ENCODE measurements around the gene EVC2.
"Not testable (repeated sequence)": the region's sequence is repeated elsewhere in the genome, so short reads cannot be mapped to it uniquely, and the experiment has no call there.

EVC2 gene

GRCh38 chr4:5631352-5632065 lies 76.8 kb downstream of the EVC2 start:
- DNase-seq (ENCODE audit: low read depth in 2 of 3, low spot score in 1 of 3), result no peak

- DNase-seq (ENCODE audit: low read depth in 2 of 3, low spot score in 1 of 3), result no peak
Measured at GRCh38 chr4:5630762-5631161, 77.6 kb downstream of the EVC2 start.

- no peak for DNase-seq (ENCODE audit: low read depth in 2 of 3, low spot score in 1 of 3)
Measured at GRCh38 chr4:5629542-5629941, 78.8 kb downstream of the EVC2 start.

GRCh38 chr4:5626913-5627312 lies 81.4 kb downstream of the EVC2 start:
- DNase-seq (ENCODE audit: low read depth in 2 of 3, low spot score in 1 of 3), result no peak

- no peak for DNase-seq (ENCODE audit: low read depth in 2 of 3, low spot score in 1 of 3)
Measured at GRCh38 chr4:5622596-5622995, 85.8 kb downstream of the EVC2 start.

GRCh38 chr4:5619913-5620625 lies 88.3 kb downstream of the EVC2 start:
- DNase-seq (ENCODE audit: low read depth in 2 of 3, low spot score in 1 of 3), result no peak

GRCh38 chr4:5618051-5618960 lies 90.1 kb downstream of the EVC2 start:
- no peak for DNase-seq (ENCODE audit: low read depth in 2 of 3, low spot score in 1 of 3)

DNA sequence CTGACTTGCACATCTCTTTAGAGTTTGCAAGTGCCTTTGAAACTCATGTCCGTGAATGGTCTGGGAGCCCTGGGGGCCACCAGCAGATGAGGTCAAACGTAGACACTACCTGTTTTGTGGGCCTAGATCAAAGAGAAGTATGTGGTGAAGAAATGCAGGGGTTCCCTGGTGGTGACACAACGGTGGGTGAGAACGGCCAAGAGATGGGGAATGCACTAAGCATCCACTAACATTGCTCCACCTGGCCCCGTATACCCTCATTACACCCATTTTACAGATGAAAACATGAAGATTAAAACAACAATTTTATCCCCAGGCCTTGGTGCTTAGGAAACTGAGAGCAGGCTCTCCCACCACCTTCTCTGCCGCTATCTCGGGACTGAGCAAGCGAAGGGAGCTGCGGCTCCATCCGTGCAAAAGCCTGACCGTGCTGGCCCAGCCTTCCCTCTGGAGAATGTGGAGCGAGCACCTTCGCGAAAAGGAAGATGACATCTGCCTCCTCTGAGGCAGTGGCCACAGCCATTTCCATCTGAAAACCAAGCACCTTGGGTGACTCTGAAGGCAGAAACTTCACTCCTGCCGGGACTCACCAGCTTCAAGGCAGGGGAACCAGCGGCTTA lies 91.9 kb downstream of the EVC2 start:
- no peak for DNase-seq (ENCODE audit: low read depth in 2 of 3, low spot score in 1 of 3)

DNA sequence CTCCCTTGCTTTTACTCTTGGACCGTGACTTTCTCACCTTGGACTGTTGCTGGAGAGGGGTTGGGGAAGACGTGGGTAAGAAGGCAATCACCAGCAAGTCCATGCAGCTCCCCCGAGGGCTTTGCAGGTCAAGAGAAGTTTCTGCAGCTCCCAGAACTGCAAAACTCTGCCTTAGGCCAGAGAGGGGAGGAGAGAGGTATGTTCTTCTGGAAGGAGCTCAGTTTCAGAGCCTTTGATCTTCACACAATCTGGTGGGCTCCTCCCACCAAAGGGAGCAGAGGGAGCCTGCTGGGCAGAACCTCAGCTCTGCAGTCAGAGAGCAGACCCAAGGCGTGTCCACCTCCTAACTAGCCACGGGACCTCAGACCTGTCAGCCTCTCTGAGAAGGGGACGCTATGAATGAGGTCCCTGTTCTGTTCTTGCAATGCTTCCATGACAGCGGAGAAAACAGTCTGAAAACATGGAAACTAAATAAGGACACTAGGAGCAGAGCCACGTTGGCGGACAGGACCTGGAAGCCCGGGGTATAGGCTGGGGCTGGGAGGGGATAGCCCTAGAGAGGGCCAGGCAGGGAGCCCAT lies 92.8 kb downstream of the EVC2 start:
- no peak for DNase-seq (ENCODE audit: low read depth in 2 of 3, low spot score in 1 of 3)

GRCh38 chr4:5611750-5612149 lies 96.6 kb downstream of the EVC2 start:
- DNase-seq (ENCODE audit: low read depth in 2 of 3, low spot score in 1 of 3), result no peak

DNA sequence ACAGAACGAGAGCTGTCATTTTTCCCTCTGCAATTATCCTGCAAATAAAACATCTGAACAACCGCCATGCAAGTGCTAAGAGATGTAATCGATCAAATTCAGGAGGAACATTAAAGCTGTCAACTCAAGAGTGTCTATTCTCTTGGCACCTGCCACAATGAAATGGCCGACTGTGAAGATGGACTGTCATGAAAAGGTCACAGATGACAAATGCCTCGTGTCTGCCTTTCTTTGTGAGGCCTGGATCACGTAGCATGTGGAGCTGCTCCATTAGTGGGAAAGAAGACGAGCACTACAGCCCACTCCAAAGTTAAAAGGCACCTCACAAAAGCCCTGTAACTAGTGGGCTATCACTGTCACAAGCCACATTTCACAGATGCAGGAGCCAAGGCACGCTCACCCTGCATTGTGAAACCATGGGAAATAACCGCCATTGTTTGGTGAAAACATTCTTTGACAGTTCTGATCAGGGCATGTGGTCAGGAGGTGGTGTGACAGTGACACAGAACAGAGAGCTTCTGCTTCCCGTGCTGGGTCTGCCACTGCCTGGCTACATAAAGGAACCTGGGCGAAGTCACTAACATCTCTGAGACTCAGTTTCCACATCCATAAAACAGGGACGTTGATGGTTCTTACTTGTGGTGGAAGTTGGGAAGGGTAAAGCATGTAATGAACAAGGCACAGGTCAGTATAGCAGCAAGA lies 98.9 kb downstream of the EVC2 start:
- no peak for DNase-seq (ENCODE audit: low read depth in 2 of 3, low spot score in 1 of 3)

GRCh38 chr4:5593828-5594227 lies 114.5 kb downstream of the EVC2 start:
- not testable (repeated sequence) for DNase-seq (ENCODE audit: low read depth in 2 of 3, low spot score in 1 of 3)

DNA sequence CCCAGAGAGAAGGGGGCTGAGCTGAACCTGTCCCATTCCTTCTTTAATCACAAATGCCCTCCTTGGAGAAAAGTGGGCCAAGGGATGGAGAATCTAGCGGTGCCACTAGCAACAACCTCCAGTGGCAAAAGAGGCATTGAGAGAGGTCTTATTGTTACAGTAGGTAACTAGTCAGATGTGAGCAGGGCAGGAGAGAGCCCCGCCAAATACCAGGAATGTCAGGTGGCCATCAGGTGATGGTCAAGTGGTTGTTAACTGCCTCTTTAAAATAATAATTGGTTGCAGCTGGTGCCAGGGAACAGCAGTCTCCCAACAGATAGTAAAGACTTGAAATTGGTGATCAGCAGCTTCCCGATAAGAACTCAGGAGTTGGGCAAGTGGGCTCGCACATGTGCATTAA lies 116.1 kb downstream of the EVC2 start:
- DNase-seq (ENCODE audit: low read depth in 2 of 3, low spot score in 1 of 3), result no peak

DNA sequence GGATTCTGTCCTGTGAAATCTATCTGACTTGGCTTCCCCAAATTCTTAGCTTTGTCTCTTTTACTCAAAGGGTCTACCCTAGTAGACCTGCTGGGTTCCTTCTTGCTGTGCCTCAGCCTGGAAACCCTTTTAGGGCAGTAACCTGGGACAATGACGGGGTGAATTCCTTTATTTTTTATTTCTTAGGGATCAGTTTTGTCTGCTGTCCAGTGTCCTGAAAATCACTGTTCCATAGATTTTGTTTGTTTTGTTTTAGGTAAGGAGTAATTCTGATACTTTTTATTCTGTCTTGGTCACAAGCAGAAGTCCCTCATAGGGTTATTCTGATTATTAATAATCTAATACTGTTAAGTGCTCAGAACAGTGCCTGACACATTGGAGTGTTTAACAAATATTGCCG lies 118.9 kb downstream of the EVC2 start:
- no peak for DNase-seq (ENCODE audit: low read depth in 2 of 3, low spot score in 1 of 3)

GRCh38 chr4:5588046-5588445 lies 120.3 kb downstream of the EVC2 start:
- no peak for DNase-seq (ENCODE audit: low read depth in 2 of 3, low spot score in 1 of 3)

DNA sequence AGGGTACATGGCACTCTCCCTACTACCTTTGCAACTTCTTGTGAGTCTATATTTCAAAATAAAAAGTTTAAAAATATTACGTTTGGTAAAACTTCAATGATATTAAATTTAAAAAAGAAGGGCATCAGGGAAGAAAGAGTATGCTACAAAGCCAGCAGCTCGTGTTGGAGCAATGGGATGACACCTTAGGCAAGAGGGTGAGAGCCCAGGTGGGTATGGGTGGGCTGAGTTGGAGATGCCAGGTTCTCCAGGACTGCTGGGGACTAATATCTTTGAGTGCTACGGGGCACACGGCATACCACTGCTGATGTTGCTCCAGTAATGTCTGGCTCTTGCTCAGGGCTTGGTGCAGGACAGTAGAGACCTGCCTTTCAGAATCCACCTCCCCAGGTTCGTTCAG lies 132.4 kb downstream of the EVC2 start:
- no peak for DNase-seq (ENCODE audit: low read depth in 2 of 3, low spot score in 1 of 3)

DNA sequence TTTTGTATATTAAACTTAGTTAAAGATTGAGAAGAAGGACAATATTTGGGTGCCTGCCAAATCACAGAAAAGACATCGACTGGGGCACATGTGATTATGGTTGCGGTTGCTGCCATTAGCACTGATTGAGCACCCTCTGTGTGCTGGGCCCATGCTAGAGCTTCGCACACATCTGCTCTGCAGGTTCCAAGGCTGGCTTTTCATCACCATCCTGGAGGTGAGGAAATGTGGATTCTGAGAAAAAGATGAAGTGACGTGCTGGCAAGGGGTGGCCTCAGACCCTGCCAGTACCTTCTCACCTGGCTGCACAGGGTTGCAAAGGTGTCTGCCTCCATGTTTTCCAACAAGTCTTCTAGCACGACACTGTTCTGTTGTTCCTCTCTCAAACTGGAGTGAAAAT lies 134.0 kb downstream of the EVC2 start:
- no peak for DNase-seq (ENCODE audit: low read depth in 2 of 3, low spot score in 1 of 3)

DNA sequence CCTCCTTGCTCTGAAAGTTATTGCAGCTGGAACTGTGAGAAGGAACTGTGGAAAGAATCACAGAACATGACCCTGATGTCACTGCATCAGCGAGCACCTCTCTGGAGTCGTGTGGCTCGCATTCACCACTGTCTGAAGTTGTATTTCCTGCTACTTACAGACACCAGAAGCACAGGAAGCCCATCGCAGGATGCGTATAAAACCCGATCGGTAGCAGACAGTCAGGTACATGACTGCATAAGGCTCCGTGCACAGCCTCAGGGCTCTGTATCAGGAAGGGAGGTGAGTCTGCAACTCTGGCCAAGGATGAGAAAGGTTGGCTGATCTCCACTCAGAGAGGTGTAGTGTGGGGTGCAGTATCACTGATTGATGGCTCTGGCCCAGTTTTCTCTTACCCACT lies 134.4 kb downstream of the EVC2 start:
- no peak for DNase-seq (ENCODE audit: low read depth in 2 of 3, low spot score in 1 of 3)

- DNase-seq (ENCODE audit: low read depth in 2 of 3, low spot score in 1 of 3), result no peak
Measured at GRCh38 chr4:5572751-5573150, 135.6 kb downstream of the EVC2 start.

DNA sequence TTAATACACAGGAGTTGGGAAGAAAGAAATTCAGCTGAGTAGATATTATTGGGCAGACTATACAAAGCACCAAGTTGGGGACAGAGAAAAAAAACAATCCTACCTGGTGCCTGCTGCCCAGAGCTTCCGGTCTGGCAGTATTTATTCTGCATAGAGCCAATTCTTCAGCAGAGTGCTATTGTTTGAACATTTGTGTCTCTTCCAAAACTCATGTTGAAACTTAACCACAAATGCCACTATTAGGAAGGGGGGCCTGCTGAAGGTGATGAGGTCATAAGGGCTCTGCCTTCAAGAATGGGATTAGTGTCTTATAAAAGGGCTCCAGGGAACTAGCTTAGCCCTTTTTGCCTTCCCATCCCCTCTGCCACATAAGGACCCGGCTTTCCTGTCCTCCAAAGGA lies 136.2 kb downstream of the EVC2 start:
- DNase-seq (ENCODE audit: low read depth in 2 of 3, low spot score in 1 of 3), result no peak

Data from stimulated activated CD4-positive, alpha-beta T cell treated with anti-CD3 and anti-CD28 coated beads, Interleukin-12 subunit alpha, Interleukin-12 subunit beta, amount 100 ng/mL, for 48 hours (primary cell).